Thyroid gland (tissue), 4 donors: ENCODE results near the gene LRRN4CL.

Source experiments
- POLR2A ChIP-seq, 2 donors: fragments of 450-650 bp; IDR thresholded peaks; one replicate each; pipeline ENCODE4 v1.6.1; 2017; ENCODE audit warnings: antibody characterized with exemption in 2 of 2, mild to moderate bottlenecking in 2 of 2, moderate library complexity in 1 of 2
- TF ChIP-seq, protein P1 (sequence below), 6 experiments: fragments of 200-600 bp in 3 of 6; fragments of 450-650 bp in 3 of 6; sonication (generic) in 3 of 6; IDR thresholded peaks; one replicate each; pipeline ENCODE4 v1.5.1; 2016 to 2019; ENCODE audit warnings: antibody characterized with exemption in 6 of 6, mild to moderate bottlenecking in 2 of 6, inconsistent platforms in 1 of 6, moderate library complexity in 1 of 6

DNA sequence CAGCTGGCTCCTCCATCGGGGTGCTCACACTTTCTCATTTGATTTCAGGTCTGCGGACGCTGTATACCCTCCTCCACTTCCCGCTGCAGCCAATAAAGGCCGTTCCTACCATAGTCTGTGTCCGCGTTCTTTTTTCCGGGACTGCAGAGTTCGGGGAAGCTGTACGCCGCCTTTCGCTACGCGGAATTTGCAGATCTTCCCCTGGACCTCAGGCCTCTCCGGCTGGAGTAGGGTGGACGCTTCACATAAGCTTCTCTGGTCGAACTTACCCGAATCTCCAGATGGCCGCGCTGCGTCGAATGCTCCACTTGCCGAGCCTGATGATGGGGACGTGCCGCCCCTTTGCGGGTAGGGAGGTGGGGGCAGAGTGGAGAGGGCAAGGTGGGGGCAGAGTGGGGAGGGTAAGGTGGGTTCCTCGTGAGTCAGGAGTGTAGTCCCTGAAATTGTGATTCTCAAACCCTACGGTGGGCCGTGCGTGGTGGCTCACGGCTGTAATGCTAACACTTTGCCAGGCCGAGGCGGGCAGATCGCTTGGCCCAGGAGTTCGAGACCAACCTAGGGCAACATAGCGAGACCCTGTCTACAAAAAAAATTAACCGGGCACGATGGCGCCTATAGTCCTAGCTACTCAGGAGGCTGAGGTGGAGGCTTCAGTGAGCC is 23.6 kb downstream of the LRRN4CL start:
- TF ChIP-seq, protein P1, sequence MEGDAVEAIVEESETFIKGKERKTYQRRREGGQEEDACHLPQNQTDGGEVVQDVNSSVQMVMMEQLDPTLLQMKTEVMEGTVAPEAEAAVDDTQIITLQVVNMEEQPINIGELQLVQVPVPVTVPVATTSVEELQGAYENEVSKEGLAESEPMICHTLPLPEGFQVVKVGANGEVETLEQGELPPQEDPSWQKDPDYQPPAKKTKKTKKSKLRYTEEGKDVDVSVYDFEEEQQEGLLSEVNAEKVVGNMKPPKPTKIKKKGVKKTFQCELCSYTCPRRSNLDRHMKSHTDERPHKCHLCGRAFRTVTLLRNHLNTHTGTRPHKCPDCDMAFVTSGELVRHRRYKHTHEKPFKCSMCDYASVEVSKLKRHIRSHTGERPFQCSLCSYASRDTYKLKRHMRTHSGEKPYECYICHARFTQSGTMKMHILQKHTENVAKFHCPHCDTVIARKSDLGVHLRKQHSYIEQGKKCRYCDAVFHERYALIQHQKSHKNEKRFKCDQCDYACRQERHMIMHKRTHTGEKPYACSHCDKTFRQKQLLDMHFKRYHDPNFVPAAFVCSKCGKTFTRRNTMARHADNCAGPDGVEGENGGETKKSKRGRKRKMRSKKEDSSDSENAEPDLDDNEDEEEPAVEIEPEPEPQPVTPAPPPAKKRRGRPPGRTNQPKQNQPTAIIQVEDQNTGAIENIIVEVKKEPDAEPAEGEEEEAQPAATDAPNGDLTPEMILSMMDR (IDR thresholded peaks at IDR 0.05), result no peak
- TF ChIP-seq POLR2A (IDR thresholded peaks at IDR 0.05), result no peak
